Smooth muscle cell of the coronary artery (primary cell): Measurements from ENCODE around the gene MTREX. TPM values are rescaled to one million over a fixed set of nuclear protein-coding genes. Genes with fewer than 3 reads are reported as not detected.

ENCODE experiments used
- total RNA-seq: library from RNA; depleted of rRNA; stranded (reverse); fragments of >200 nt; gene quantifications from 2 replicates; pipeline ENCODE4 v1.2.3, GENCODE V29; 2014; ENCODE audit warnings: low replicate concordance

MTREX gene
- total RNA-seq = 80.0 and 124 TPM in 2 replicates

DNA sequence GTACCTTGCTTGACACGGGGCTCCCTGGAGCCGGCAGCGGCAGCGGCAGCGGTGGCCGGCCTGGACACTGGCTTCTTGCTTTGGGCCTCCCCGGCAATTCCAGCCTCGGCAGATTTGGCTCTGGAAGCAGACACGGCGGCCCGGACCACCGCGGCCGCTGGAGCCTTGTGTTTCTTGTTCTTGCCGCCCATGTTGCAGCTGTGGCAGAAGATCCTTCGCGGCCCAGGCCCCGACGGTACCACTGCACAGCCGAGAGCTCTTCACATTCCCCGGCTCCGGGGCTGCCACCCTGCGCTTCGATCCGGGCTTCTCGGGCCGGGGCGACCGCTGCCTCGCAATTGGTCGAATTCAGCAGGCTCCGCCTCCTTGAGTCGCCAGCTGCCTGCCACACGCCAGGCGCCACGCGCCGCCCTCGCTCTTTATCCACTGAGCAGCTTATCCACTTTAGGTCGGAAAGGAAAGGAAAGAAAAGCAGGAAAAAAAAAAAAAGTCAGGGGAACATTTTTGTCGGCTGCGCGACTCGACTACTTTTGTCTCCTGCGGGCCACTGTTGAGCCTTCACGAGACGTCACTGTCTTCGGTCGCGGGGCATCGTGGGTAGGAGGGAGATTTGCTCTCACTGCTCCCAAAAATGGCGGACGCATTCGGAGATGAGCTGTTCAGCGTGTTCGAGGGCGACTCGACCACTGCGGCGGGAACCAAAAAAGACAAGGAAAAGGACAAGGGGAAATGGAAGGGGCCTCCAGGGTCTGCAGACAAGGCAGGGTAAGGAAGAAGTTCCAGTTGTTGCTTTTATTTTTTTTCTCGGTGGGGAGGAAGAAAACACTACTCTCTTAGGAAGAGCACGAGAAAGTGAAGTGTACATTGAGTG is at the start of gene MTREX, which contains the start of gene DHX29:
Gene MTREX (plus strand): TSS at position 607 of the 871 bp plus-strand sequence. CDS start 25 bp downstream, at position 632.
Gene DHX29 (minus strand): TSS at position 312 of the 871 bp plus-strand sequence. CDS start 121 bp downstream, at position 191.

Other genes starting within 250 kb of the MTREX start
- gene GZMA, start 205.3 kb upstream of the MTREX start, total RNA-seq = 0.08 TPM in 1 of 2 replicates, not detected in the other
- 48.9 and 81.6 TPM in 2 replicates for gene GPX8, start 147.8 kb upstream of the MTREX start, total RNA-seq
- gene CDC20B, start 134.8 kb upstream of the MTREX start, total RNA-seq = 0.08 TPM in 1 of 2 replicates, not detected in the other
- gene MCIDAS, start 80.7 kb upstream of the MTREX start, total RNA-seq = not detected in 2 replicates
- 0.30 TPM in 1 of 2 replicates, not detected in the other for gene CCNO, start 74.4 kb upstream of the MTREX start, total RNA-seq
- 15.6 and 24.7 TPM in 2 replicates for gene DHX29, start 295 bp upstream of the MTREX start, total RNA-seq
- gene PLPP1, start 227.0 kb downstream of the MTREX start, total RNA-seq = 54.1 and 370 TPM in 2 replicates